HG03135 (cell line): ENCODE measurements around the gene STEAP2.

Experiments
- ATAC-seq: cut with Tn5 transposase; IDR thresholded peaks from one replicate; pipeline ENCODE4 v1.9.1; 2021; ENCODE audit warnings: mild to moderate bottlenecking, moderate library complexity; ENCODE audit not compliant: unreplicated experiment

The STEAP2 gene

DNA sequence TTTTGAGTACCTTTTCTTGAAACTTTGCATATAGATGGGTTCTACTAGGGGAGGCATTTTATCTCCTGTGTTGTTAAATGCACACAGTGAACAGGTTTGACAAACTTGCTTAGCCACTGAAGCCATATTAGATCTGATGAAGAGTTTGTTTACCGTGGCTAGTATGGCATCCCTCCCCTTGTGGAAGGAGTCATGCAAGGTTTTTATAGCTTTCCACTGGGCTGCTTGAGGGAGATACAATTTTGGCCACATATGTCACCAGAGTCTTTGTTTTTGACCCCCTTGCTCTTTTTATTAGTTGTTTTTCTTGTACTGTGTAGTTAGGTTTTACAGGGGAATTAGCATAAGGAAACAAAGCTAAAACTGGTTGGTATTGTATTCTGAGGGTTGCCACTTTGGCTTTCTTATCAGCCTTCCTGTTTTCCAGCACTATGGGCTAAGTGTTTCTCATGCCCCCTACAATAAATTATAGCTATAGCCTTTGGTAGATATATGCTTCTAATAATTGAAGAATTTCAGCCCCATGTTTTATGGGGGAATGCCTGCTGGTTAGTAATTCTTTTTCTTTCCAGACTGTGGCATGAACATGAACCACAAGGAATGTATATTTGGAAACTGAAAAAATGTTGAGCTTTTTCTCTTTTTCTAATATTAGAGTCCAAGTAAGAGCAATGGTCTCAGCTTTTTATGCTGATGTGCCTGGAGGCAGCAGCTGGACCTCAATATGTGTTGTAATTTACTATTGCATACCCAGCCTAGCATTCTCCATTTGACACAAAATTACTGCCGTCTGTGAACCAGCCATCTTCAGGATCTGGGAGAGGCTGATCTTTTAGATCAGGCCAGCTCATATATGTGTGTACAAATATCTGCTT lies 18.4 kb upstream of the STEAP2 start:
- no peak for ATAC-seq

DNA sequence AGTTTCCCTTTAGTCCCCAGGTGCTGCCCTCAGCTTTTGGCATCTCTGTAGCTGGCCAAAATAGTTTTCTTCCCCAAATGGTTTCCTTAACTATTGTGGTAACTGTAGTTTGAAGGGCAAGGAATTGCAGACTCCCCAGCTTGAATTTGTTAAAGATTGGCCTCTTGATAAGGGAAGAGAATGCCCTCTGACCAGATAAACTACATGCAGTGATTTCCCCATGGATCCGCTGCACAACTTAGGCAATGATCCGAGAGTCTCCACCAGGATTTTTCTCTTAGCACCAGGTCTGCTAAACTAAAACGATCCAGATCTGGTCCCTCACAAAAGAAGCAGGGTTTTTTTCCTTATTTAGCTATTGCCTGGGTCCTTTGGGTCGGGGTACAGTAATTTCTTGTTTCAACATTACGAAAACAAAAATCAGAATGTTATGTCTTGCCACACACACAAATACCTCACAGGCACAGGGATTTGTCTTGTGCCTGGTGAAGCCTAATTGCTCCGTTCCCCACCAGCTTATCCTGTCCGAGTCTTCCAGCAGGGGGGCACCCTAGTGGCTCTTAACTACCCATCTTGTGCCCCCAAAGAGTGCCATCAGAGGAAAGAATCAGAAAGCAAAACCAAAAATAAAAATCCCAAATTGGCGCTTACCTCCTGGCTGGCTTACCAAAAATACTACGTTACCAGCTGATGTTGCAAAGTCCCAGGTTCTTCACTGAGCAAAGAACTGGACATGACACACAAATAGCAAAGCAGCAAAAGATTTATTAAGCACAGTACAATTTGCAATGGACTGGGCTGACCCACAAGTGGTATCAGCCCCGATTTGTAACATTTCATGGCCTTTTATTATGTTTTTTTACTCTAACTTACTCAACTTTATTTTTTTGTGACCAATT lies 16.4 kb upstream of the STEAP2 start:
- no peak for ATAC-seq

DNA sequence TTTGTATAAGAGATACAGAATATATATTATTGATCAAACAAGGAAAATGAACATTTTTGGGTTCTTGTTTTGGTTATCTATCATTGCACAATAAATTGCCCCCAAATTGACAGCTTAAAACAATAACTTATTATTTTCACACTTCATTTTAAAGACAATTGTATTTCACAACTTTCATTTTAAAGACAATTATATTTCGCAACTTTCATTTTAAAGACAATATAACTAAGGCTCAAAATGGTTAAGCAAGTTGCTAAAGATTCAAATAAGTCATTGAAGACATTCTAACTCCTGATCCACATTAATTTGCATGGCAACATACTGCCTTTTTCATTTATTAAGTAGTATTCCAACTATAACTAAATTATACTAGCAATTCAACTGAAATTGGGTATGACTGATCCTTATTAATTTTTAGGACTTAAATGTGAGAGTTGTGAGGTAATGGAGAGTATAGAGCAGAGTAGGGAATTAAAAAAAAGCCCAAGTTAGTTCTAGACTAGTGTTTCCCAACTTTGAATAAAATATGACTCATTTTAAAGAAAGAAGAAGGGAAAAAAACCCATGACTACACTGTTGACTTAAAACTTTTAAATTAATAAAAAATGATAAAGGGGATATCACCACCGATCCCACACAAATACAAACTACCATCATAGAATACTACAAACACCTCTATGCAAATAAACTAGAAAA lies 9.9 kb upstream of the STEAP2 start:
- no peak for ATAC-seq

DNA sequence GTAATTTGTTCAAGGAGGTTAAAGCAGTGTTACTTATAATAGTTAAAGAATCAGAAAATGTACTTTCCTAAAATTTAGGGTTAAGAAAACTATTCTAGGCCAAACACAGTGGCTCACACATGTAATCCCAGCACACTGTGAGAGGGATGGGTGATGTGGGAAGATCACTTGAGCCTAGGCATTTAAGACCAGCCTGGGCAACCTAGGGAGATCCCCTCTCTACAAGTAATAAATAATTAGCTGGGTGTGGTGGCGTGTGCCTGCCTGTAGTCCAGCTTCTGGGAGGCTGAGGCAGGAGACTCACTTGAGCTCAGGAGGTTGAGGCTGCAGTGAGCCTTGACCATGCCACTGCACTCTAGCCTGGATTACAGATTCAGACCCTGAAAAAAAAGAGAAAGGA lies 3.6 kb upstream of the STEAP2 start:
- ATAC-seq, result no peak

DNA sequence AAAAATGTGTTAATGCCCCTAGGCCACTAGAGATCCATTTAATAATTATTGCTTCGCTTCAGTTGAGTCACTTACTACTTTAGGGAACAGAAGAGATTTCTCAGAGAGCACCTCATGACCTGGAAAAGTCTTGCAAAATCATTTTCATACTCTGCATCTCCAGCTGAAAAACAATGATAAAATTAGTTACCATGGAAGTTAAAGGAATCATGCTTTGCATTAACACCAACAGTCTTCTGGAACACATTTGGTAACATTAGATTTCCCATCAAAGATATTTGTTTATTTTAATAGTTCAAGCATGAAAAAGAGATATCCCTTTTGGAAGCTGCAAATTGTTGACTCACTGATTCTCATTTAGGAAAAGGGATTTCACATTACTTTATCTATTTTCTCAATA lies 1.8 kb upstream of the STEAP2 start:
- ATAC-seq, result no peak

DNA sequence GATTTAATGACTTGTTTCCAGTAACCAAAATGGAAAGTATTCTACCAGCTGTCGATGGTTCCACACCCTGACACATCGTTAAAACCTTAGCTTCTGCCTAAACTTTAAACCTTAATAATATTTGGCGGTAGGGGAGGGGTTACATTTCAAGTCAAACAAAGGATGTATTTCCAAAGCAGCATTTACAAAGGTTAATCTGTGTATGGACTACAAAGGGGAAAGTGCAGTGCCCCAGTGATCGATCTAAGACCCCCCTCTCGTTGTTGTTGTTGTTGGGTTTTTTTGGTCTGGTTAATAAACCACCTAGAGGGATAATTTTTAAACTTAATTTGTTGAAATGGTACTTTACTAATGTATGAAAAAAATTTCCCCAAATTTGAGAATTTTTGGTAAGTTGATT lies 1.1 kb upstream of the STEAP2 start:
- ATAC-seq, result no peak

DNA sequence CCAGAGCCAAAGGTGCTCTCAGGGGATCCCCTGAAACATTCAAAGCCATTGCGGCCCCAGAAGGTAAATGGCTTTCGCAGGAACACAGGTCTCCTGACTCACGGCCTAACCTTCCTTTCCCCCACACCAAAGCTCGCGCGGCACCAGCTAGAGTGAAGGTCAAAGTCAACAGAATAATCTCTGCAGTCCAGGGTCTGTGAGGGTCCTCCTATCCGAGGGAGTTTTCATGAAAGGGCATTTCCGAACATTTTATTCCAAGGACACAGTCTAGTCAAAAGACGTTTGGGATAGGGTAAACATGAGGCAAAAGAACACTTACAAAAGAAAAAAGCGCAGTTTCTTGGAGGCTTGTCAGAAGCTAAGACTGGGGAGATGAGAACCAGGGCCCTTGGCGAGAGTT lies 559 bp upstream of the STEAP2 start:
- ATAC-seq, result peak; percentile 26

DNA sequence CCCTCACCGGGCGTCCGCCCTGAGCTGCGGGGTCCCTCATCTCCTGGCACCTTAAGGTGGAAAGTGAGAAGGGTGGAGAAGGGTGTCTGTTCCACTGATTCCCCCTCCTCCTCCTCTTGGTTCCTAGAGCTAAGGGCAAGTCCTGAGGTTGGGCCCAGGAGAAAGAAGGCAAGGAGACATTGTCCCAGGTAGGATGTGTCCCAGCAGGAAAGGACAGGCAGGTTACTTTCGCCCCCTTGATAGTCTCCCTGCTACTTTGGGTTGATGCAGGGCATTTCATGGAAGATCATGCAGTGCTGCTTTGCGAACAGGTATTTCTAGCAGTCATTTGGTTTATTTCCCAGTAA lies 582 bp downstream of the STEAP2 start:
- ATAC-seq, result no peak

DNA sequence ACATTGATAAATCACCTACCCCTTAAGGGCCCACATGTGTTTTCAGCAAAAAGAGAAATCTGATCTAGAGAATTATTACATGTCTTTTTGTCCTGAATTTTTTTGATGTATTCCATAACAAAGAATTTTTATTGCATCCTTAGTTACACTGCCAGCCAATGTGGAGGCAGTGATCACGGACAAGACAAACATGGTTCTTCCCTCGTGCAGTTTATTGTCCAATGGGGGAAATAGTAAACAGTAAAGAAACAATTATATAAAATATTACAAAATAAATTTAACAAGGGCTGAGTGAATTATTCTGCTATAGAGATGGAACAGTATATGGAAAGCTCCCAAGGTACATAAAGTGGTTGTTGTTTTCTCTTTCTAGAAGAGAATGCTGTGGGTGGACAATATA lies 2.0 kb downstream of the STEAP2 start:
- no peak for ATAC-seq

DNA sequence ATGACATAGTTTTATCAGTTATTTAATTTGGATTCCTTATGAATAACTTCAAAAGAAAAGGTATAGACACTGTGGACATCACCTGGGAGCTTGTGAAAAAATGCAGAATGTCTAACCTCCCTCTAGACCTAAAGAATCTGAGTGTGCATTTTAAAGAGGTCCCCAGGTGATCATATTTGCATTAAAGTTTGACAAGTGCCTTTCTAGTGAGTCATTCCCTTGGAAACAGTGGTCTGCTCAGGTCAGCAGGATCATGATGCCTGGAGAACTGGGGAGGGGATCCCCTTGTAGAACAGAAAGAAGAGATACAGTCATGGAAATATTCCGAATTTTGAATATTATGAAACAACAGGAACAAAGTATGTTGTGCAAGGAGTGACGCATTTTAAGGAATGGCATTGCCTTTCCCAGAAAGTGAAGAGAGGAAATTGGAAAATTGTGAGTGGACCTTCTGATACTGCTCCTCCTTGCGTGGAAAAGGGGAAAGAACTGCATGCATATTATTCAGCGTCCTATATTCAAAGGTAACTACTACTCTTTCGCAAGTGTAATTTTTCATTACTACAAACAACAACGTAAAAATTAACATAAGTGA lies 4.6 kb downstream of the STEAP2 start:
- ATAC-seq, result no peak

DNA sequence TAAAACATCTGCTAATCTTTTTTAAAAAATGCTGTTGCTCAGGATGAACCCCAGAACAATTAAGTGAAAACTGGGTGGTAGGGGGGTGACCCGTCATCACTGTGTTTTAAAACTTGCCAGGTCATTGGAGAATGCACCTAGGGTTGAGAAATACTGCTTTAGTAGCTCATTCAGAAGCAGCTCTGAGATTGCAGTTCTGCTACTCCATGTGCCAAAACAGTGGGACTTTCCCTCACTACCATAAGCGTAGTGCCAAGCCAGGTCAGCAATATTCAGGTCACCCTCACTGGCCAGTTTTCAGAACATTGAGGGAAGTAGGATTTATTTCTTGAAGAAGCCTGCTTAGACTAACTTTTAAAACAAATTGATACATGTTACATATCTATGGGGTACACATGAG lies 5.2 kb downstream of the STEAP2 start:
- no peak for ATAC-seq

DNA sequence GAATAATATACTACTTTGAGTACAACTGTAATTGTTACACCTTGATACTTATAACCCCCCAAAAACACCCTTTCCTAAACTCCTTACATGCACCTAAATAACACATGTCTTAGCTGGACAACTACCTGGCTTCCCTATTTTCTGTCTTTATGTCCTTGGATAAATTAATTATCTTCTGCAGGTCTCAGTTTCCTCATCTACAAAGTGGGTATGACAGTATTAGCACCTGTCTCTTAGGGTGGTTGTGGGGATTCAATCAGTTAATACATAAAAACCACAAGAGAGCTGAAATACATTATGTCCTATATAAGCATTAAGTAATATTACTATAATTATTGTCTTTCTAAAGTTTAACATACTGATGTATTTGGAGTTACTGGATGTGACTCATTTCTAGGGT lies 10.8 kb downstream of the STEAP2 start:
- no peak for ATAC-seq

DNA sequence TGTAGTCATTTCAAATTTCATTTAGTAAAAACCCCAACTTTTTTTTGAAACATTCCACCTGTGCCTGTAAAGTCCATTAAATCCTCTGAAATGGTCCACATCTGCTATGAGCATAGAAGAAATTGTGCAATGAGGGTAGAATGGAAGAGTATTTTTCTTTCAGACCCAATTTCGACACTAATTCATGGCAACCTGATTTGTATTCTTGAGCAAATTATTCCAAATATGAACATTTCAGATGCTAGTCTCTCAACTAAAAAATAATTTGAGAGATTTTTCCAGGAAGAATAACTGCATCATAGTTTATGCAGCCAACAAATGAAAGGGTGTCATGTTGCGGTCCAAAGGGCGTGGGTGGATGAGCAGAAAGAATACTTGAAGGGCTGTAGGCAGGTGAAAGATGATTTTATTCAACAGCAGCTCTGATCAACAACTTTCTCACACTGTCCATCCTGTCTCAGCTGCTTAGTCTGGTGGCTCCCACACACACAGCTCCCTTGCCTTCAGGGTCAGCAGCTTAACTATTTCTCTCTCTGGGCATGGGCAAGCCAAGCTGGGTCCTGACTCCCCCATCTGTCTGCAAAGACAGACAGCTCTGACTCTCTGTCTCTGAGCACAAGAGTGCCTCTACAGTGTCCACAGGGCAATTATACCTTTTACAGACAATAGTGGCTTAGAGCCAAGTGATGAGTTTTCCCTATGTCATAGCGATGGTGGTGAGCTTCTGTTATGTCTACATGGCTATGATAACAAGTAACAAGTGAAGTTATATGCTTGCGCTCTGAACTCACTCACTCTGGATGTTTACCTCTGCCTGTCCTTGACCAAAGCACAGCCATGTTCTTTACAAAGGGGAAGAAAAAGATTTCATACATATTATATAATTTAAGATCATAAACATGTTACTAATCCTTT lies 11.5 kb downstream of the STEAP2 start:
- no peak for ATAC-seq

DNA sequence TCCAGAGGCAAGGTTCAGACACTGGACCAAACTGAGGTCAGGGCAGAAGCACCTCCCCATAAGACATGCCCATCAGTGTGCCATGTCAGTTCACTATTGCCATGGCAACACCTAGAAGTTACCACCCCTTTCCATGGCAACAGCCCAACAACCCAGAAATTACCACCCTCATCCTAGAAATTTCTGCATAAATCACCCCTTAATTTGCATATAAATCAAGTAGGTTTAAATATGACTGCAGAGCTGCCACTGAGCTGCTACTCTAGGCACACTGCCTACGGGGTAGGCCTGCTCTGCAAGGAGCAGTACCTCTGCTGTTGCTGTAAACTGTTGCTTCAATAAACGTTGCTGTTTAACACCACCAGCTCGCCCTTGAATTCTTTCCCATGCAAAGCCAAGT lies 12.7 kb downstream of the STEAP2 start:
- no peak for ATAC-seq

DNA sequence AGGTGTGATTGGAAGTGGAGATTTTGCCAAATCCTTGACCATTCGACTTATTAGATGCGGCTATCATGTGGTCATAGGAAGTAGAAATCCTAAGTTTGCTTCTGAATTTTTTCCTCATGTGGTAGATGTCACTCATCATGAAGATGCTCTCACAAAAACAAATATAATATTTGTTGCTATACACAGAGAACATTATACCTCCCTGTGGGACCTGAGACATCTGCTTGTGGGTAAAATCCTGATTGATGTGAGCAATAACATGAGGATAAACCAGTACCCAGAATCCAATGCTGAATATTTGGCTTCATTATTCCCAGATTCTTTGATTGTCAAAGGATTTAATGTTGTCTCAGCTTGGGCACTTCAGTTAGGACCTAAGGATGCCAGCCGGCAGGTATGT lies 13.6 kb downstream of the STEAP2 start:
- ATAC-seq, result no peak

DNA sequence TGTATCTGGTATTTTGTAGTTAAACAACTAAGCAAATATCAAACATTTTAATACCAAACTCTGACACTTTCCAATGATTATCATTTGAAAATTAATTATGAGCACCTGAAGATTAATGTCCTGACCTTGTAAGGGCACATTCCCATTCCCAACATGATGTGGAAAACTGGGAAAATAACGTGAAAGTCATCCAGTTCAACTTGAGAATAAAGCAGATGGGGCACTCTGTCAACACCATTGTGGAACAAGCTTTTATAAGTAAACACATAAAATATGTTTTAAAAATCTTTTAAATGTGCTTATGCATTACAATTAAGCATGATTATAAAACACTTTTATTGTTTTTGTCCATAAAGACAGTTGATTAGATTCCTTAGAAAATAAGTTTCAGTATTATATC lies 14.1 kb downstream of the STEAP2 start:
- no peak for ATAC-seq

DNA sequence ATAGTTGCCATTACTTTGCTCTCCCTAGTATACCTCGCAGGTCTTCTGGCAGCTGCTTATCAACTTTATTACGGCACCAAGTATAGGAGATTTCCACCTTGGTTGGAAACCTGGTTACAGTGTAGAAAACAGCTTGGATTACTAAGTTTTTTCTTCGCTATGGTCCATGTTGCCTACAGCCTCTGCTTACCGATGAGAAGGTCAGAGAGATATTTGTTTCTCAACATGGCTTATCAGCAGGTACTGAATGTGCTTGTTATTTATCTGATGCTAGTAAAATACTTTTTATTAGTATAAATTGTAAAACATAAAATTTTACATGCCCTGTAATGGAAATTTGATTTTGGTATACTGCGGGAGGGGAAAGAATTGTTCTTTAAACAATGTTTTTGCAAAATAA lies 15.7 kb downstream of the STEAP2 start:
- no peak for ATAC-seq

DNA sequence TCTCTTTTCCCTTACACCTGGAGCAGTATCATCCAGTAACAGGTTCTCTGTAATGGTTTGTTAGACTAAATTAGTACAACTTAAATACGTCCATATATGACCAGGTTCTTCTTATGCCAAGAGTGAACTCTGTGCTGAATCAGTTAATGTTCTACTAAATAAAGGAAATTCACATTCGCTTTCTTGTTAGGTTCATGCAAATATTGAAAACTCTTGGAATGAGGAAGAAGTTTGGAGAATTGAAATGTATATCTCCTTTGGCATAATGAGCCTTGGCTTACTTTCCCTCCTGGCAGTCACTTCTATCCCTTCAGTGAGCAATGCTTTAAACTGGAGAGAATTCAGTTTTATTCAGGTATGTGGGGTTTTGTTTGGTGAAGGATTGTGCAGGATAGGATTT lies 18.1 kb downstream of the STEAP2 start:
- ATAC-seq, result no peak

DNA sequence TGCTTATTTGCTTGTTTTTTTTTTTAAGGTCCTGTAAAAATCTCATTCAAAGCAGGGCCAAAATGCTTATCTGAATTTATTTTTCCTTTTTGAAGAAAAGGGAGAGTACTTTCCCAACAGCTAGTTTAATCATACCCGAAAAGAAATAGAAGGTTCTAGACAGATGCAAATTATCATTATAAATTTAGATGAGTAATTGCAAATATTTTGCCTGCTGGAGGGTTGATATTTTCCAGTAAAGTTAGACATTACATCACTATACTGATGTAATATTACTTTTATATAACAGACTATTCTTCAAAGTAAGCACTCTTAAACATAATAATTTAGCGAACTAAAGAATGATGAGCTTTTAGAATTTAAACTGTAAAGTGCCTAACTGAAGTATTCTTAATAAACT lies 19.3 kb downstream of the STEAP2 start:
- no peak for ATAC-seq

DNA sequence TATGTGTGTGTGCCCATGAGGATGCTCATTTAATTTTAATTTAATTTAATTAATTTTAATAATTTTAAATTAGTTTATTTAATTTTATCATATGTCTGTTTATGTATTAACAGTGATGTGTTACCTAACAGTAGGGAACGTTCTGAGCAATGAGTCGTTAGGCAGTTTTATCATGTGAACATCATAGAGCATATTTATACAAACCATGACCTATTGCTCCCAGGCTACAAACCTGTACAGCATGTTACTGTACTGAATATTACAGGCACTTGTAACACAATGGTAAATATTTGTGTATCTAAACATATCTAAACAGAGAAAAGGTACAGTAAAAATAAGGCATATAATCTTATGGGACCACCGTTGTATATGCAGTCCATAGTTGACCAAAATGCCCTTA lies 19.8 kb downstream of the STEAP2 start:
- no peak for ATAC-seq
